ENCODE data around the gene KLHL17. TPM values are rescaled to one million over a fixed set of nuclear protein-coding genes. Genes with fewer than 3 reads are reported as not detected.

The KLHL17 gene
- total RNA-seq, 5 donors from 2014 or later (not counting 1 experiment from before 2014, with no cell fraction given), result 17.5 to 45.3 (median 37.1) TPM

Other genes starting within 250 kb of the KLHL17 start
- gene SAMD11, start 36.7 kb upstream of the KLHL17 start, total RNA-seq, result under 1 TPM in 3 of 5 donors, not detected in 2; 0.32 to 0.70 (median 0.53) TPM
- gene NOC2L, start 1.3 kb upstream of the KLHL17 start, total RNA-seq, result 10 to 100 TPM; 58.7 to 92.2 (median 83.4) TPM
- gene PLEKHN1, start 5.9 kb downstream of the KLHL17 start, total RNA-seq, result 1 to 10 TPM in 4 of 5 donors, under 1 TPM in 1; 0.30 to 9.9 (median 7.3) TPM
- not detected for gene PERM1, start 21.5 kb downstream of the KLHL17 start, total RNA-seq
- gene HES4, start 39.5 kb downstream of the KLHL17 start, total RNA-seq, result 10 to 100 TPM in 1 of 5 donors, 1 to 10 TPM in 4; 1.5 to 11.9 (median 2.6) TPM
- 10 to 100 TPM; 29.1 to 69.8 (median 48.5) TPM for gene ISG15, start 52.9 kb downstream of the KLHL17 start, total RNA-seq
- 10 to 100 TPM in 2 of 5 donors, 1 to 10 TPM in 3; 6.0 to 16.3 (median 9.9) TPM for gene AGRN, start 59.5 kb downstream of the KLHL17 start, total RNA-seq
- not detected for gene RNF223, start 113.7 kb downstream of the KLHL17 start, total RNA-seq
- gene C1orf159, start 155.5 kb downstream of the KLHL17 start, total RNA-seq, result 10 to 100 TPM; 20.4 to 37.7 (median 22.5) TPM
- gene TTLL10, start 213.3 kb downstream of the KLHL17 start, total RNA-seq, result 1 to 10 TPM in 1 of 5 donors, under 1 TPM in 3, not detected in 1; 0.26 to 1.0 (median 0.47) TPM
- 10 to 100 TPM in 4 of 5 donors, 1 to 10 TPM in 1; 6.4 to 20.5 (median 13.3) TPM for gene TNFRSF18, start 246.0 kb downstream of the KLHL17 start, total RNA-seq

Measured in T-cell (primary cell).